SK-N-SH (cell line): ENCODE data around the gene DUSP16. TPM values are rescaled to one million over a fixed set of nuclear protein-coding genes. Genes with fewer than 3 reads are reported as not detected.

Source experiments
- CTCF ChIA-PET: fragments of 300-600, 350-600 bp; formaldehyde crosslinking; extraction: SDS; loops from one replicate; lab custom pipeline; 2021; lab: Yijun Ruan, JAX
- POLR2A ChIA-PET: fragments of 350-600 bp; sonication (Branson Sonifier 250); formaldehyde crosslinking; extraction: SDS; loops from one replicate; lab custom pipeline; 2020; ENCODE audit warnings: antibody characterized with exemption, inconsistent platforms; lab: Yijun Ruan, JAX
- DNase-seq: peaks from one replicate; pipeline ENCODE4 v3.0.0; 2012
- H2AFZ ChIP-seq: fragments of 200-600 bp; sonication (generic); 2 replicates; pipeline ENCODE4 v1.8.1; 2016; ENCODE audit warnings: antibody characterized with exemption, mild to moderate bottlenecking, low read depth
- H3F3A ChIP-seq: fragments of 200-600 bp; sonication (generic); replicated peaks from 2 replicates; pipeline ENCODE3; 2016; ENCODE audit warnings: antibody characterized with exemption, mild to moderate bottlenecking; ENCODE audit not compliant: insufficient read depth
- H3K27ac ChIP-seq, 2 experiments: fragments of 200-500 bp in 1 of 2; fragments of 200-600 bp in 1 of 2; sonication (Bioruptor generic) in 1 of 2; sonication (generic), shearing (Covaris generic) in 1 of 2; 2 replicates each; pipeline versions ENCODE4 v1.5.1 to v1.6.1; 2014 to 2016; ENCODE audit warnings: low read depth in 2 of 2, inconsistent platforms in 1 of 2, low read length in 1 of 2, mild to moderate bottlenecking in 1 of 2, mixed read lengths in 1 of 2
- H3K27me3 ChIP-seq: fragments of 200-600 bp; sonication (generic), shearing (Covaris generic); 2 replicates; pipeline ENCODE4 v1.6.1; 2016; ENCODE audit warnings: mixed run types; ENCODE audit not compliant: insufficient read depth
- H3K36me3 ChIP-seq, 2 experiments: fragments of 200-500 bp in 1 of 2; fragments of 200-600 bp in 1 of 2; sonication (Bioruptor generic) in 1 of 2; sonication (generic) in 1 of 2; replicated peaks in 1 of 2; 2 replicates each; pipeline versions ENCODE3 to v1.5.1; 2014 to 2016; ENCODE audit warnings: low read length in 1 of 2, mild to moderate bottlenecking in 1 of 2; ENCODE audit not compliant: insufficient read depth in 2 of 2, control insufficient read depth in 1 of 2
- H3K4me1 ChIP-seq, 2 experiments: fragments of 200-500 bp in 1 of 2; fragments of 200-600 bp in 1 of 2; sonication (Bioruptor generic) in 1 of 2; sonication (generic), shearing (Covaris generic) in 1 of 2; 2 replicates each; pipeline versions ENCODE4 v1.5.1 to v1.6.1; 2014 to 2016; ENCODE audit warnings: low read depth in 1 of 2, low read length in 1 of 2, mixed run types in 1 of 2; ENCODE audit not compliant: insufficient read depth in 2 of 2, control insufficient read depth in 1 of 2
- H3K4me2 ChIP-seq: fragments of 200-600 bp; sonication (generic), shearing (Covaris generic); 2 replicates; pipeline ENCODE4 v1.6.1; 2017; ENCODE audit warnings: mixed run types
- H3K4me3 ChIP-seq, 2 experiments: fragments of 200-500 bp in 1 of 2; fragments of 200-600 bp in 1 of 2; sonication (Bioruptor generic) in 1 of 2; sonication (generic), shearing (Covaris generic) in 1 of 2; 2 replicates each; pipeline versions ENCODE4 v1.5.1 to v1.8.1; 2014 to 2016; ENCODE audit warnings: low read depth in 2 of 2, inconsistent platforms in 1 of 2, low read length in 1 of 2, mild to moderate bottlenecking in 1 of 2, mixed read lengths in 1 of 2, moderate library complexity in 1 of 2
- H3K79me2 ChIP-seq: fragments of 200-600 bp; sonication (generic); 2 replicates; pipeline ENCODE4 v1.8.1; 2017; ENCODE audit warnings: mild to moderate bottlenecking; ENCODE audit not compliant: insufficient read depth
- H3K9ac ChIP-seq: fragments of 200-600 bp; sonication (generic); 2 replicates; pipeline ENCODE4 v1.6.1; 2017; ENCODE audit warnings: mixed run types
- H3K9me2 ChIP-seq: fragments of 200-600 bp; sonication (generic); 2 replicates; pipeline ENCODE4 v1.6.1; 2017; ENCODE audit warnings: mixed run types
- H3K9me3 ChIP-seq: fragments of 200-600 bp; sonication (generic); 2 replicates; pipeline ENCODE4 v1.6.1; 2017; ENCODE audit warnings: mixed run types, mild to moderate bottlenecking, moderate library complexity
- H4K20me1 ChIP-seq: fragments of 200-600 bp; sonication (generic); 2 replicates; pipeline ENCODE4 v1.6.1; 2017; ENCODE audit warnings: mild to moderate bottlenecking, mixed run types; ENCODE audit not compliant: insufficient read depth
- CTCF ChIP-seq: fragments of 200-600 bp; sonication (generic); IDR thresholded peaks from 2 replicates; pipeline ENCODE4 v1.6.1; 2017; ENCODE audit warnings: antibody characterized with exemption, mild to moderate bottlenecking, moderate library complexity
- FOSL2 ChIP-seq: IDR thresholded peaks from 2 replicates; pipeline ENCODE4 v1.4.0; 2012; ENCODE audit warnings: low read depth, mild to moderate bottlenecking, moderate library complexity, borderline replicate concordance
- FOXM1 ChIP-seq: IDR thresholded peaks from 2 replicates; pipeline ENCODE4 v1.4.0; 2012; ENCODE audit warnings: low read depth, mild to moderate bottlenecking
- GATA2 ChIP-seq: sonication (generic); formaldehyde crosslinking; IDR thresholded peaks from 2 replicates; pipeline ENCODE4 v1.5.0; 2020; ENCODE audit warnings: mild to moderate bottlenecking, missing genetic modification reagents
- JUND ChIP-seq: IDR thresholded peaks from 2 replicates; pipeline ENCODE4 v1.4.0; 2012
- MXI1 ChIP-seq: IDR thresholded peaks from 2 replicates; pipeline ENCODE4 v1.6.1; 2012; ENCODE audit warnings: mild to moderate bottlenecking, low read depth, low read length, improper control_type of control experiment
- NFIC ChIP-seq: IDR thresholded peaks from 2 replicates; pipeline ENCODE4 v1.4.0; 2012; ENCODE audit warnings: borderline replicate concordance
- POLR2AphosphoS5 ChIP-seq: IDR thresholded peaks from 2 replicates; pipeline ENCODE4 v1.6.1; 2012; ENCODE audit warnings: low read depth, low read length
- RCOR1 ChIP-seq: fragments of 150-350 bp; IDR thresholded peaks from 2 replicates; pipeline ENCODE4 v1.6.1; 2017; ENCODE audit warnings: antibody characterized with exemption, low read length
- SIN3A ChIP-seq: IDR thresholded peaks from 2 replicates; pipeline ENCODE4 v1.6.1; 2012; ENCODE audit warnings: low read depth, mild to moderate bottlenecking, low read length, moderate library complexity, borderline replicate concordance
- SMC3 ChIP-seq: IDR thresholded peaks from 2 replicates; pipeline ENCODE4 v1.6.1; 2012; ENCODE audit warnings: low read depth, low read length, improper control_type of control experiment
- TAF1 ChIP-seq: IDR thresholded peaks from 2 replicates; pipeline ENCODE4 v1.6.1; 2012; ENCODE audit warnings: low read depth, mild to moderate bottlenecking, low read length, moderate library complexity, borderline replicate concordance
- YY1 ChIP-seq: IDR thresholded peaks from 2 replicates; pipeline ENCODE4 v1.4.0; 2012; ENCODE audit warnings: low read depth, mild to moderate bottlenecking
- ZBTB33 ChIP-seq: IDR thresholded peaks from 2 replicates; pipeline ENCODE4 v1.4.0; 2012; ENCODE audit warnings: low read depth, borderline replicate concordance
- WGBS: methylation state at CpG from one replicate; pipeline ENCODE4 v1.1.6; 2017; ENCODE audit warnings: low lambda C conversion rate; 5-methylcytosine and 5-hydroxymethylcytosine counted together
- polyA plus RNA-seq, 3 experiments: library from polyadenylated mRNA; depleted of rRNA; stranded (reverse); fragments of >200 nt; gene quantifications; 2 replicates each; pipeline ENCODE4 v1.2.3, GENCODE V29; 2012
- TF ChIP-seq, protein P1 (sequence below): fragments of 150-350 bp; IDR thresholded peaks from 2 replicates; pipeline ENCODE4 v1.6.1; 2016; ENCODE audit warnings: mild to moderate bottlenecking, low read depth, low read length

The DUSP16 gene
- polyA plus RNA-seq, 1 of the 3 experiments (the other 2 are of a cell fraction): 7.1 TPM

DNA sequence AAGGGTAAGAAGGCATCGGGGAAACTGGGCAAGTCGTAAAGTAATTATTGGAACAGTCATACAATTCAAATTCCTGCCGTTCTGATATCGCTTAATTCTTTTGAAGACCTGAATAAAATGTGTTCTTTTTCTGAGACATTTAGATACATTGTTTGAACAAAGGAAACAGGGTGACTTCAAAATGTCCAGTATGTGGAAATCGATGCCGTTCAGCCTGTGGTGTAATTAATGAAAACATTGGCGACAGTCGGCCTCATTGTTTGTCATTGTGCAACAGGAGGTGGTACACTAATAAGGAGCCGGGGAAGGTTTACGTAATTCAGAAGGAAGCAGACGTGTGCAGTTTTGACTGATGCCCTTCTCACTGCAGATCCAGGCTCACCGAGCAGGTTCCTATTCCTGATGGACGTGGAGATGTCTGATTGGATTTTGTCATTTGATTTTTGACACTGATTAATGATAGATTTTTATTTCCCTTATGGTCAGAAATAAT lies 113.1 kb downstream of the DUSP16 start:
- no peak overlapping the region for H3K27ac ChIP-seq
- no peaks in the 10 kb centered on the region for H3K79me2 ChIP-seq
- no peak overlapping the region for H3K4me2 ChIP-seq
- DNase-seq: no peak
- H3K4me1 ChIP-seq: no peaks in the 10 kb centered on the region; a peak in 2 of 4 replicates
- no peaks in the 10 kb centered on the region for H4K20me1 ChIP-seq
- H2AFZ ChIP-seq: no peak overlapping the region
- CTCF ChIA-PET: interaction anchor here (1.3 kb wide), 1 partner anchor 15 kb away, joined by 3 read pairs; no protein-coding TSS in a partner anchor
- no peaks in the 10 kb centered on the region for H3K27me3 ChIP-seq
- WGBS: 89% methylated on average over 13 of the region's 13 CpGs
- no peaks in the 10 kb centered on the region for H3K36me3 ChIP-seq
- POLR2A ChIA-PET: no interaction called here
- H3K9ac ChIP-seq: no peak overlapping the region
- H3F3A ChIP-seq: no peaks in the 10 kb centered on the region
- TF ChIP-seq FOSL2 (no peak), MXI1 (no peak), POLR2AphosphoS5 (no peak), GATA2 (CRISPR knock-in tag) (no peak), TAF1 (no peak), CTCF (no peak), SMC3 (no peak), YY1 (no peak)
- H3K9me2 ChIP-seq: no peaks in the 10 kb centered on the region
- no peaks in the 10 kb centered on the region for H3K9me3 ChIP-seq
- no peak overlapping the region for H3K4me3 ChIP-seq

DNA sequence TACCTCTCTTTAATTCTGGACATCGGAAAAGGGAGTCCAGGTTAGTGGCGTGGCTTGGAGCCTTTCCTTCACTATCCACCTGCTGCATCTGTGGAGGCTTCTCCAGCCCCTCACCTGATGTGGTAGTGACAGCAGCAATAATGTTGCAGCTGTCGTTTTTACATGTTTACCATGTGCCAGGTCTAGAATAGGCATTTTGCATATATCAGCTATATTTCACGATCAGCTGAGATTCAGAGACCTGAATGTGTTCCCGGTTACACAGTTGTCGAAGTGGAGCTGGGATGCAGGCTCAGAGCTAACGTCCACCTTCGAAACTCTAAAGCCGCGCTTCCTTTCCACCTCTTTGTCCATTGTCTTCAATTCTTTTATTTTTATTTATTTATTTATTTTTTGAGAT lies 114.8 kb downstream of the DUSP16 start:
- WGBS: 99% methylated on average over 8 of the region's 10 CpGs
- no peak for DNase-seq
- Histone ChIP-seq H2AFZ (no peak overlapping the region), H3K4me1 (peaks cover 0 to 5% of the 10 kb centered on the region in 2 experiments; a peak in 2 of 4 replicates), H3K9me2 (no peaks in the 10 kb centered on the region), H3K79me2 (no peaks in the 10 kb centered on the region), H3K27me3 (no peaks in the 10 kb centered on the region), H3K4me3 (no peak overlapping the region), H3K9me3 (no peaks in the 10 kb centered on the region), H3F3A (peaks cover 2% of the 10 kb centered on the region), H3K9ac (no peak overlapping the region), H3K36me3 (no peaks in the 10 kb centered on the region), H3K27ac (no peak overlapping the region), H3K4me2 (no peak overlapping the region)
- CTCF ChIA-PET: no interaction called here
- POLR2A ChIA-PET: no interaction called here
- TF ChIP-seq TAF1: no peak
- TF ChIP-seq SIN3A: no peak
- no peak for TF ChIP-seq POLR2AphosphoS5
- TF ChIP-seq RCOR1: no peak
- TF ChIP-seq, all 33 proteins: peak for 0
- H4K20me1 ChIP-seq: no peaks in the 10 kb centered on the region

- Histone ChIP-seq H3K9me2 (no peaks in the 10 kb centered on the region), H3K27ac (no peak overlapping the region), H3K4me3 (no peak overlapping the region), H3K27me3 (no peaks in the 10 kb centered on the region), H3K4me2 (no peak overlapping the region), H3K79me2 (no peaks in the 10 kb centered on the region), H3K4me1 (peaks cover 0 to 10% of the 10 kb centered on the region in 2 experiments; a peak in 3 of 4 replicates), H3K9ac (no peak overlapping the region), H3F3A (peaks cover 7% of the 10 kb centered on the region), H3K36me3 (no peaks in the 10 kb centered on the region), H2AFZ (no peak overlapping the region), H3K9me3 (no peaks in the 10 kb centered on the region), H4K20me1 (no peaks in the 10 kb centered on the region)
- no peak for DNase-seq
- CTCF ChIA-PET: no interaction called here
- POLR2A ChIA-PET: no interaction called here
- 90% methylated on average over 5 of the region's 8 CpGs for WGBS
- no peak for TF ChIP-seq NFIC
- no peak for TF ChIP-seq FOXM1
- TF ChIP-seq SMC3: no peak
- no peak for TF ChIP-seq JUND
- TF ChIP-seq ZBTB33: no peak
- no peak for TF ChIP-seq CTCF
- TF ChIP-seq SIN3A: no peak
- TF ChIP-seq, protein P1, sequence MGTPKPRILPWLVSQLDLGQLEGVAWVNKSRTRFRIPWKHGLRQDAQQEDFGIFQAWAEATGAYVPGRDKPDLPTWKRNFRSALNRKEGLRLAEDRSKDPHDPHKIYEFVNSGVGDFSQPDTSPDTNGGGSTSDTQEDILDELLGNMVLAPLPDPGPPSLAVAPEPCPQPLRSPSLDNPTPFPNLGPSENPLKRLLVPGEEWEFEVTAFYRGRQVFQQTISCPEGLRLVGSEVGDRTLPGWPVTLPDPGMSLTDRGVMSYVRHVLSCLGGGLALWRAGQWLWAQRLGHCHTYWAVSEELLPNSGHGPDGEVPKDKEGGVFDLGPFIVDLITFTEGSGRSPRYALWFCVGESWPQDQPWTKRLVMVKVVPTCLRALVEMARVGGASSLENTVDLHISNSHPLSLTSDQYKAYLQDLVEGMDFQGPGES: no peak
These were observed 115.4 kb downstream of the DUSP16 start for GRCh38 chr12:12447236-12447635.
